B cell (primary cell): ENCODE data around the gene KIAA1217. TPM values are rescaled to one million over a fixed set of nuclear protein-coding genes. Genes with fewer than 3 reads are reported as not detected.
"Not testable (repeated sequence)": the region's sequence is repeated elsewhere in the genome, so short reads cannot be mapped to it uniquely, and the experiment has no call there.

Source experiments
- ATAC-seq: fragments of 200-7000 bp; cut with Tn5 transposase; one replicate; pipeline ENCODE4 v1.10.0; 2021; ENCODE audit warnings: low read depth, mild to moderate bottlenecking, moderate number of reproducible peaks, moderate library complexity
- CTCF ChIA-PET: fragments of 350-600 bp; sonication (Branson Sonifier 250); formaldehyde crosslinking; loops from one replicate; lab custom pipeline; 2021; ENCODE audit warnings: antibody characterized with exemption, inconsistent platforms; lab: Charles Lee
- POLR2A ChIA-PET: fragments of 350-600 bp; sonication (Branson Sonifier 250); formaldehyde crosslinking; loops from one replicate; lab custom pipeline; 2021; ENCODE audit warnings: antibody characterized with exemption; lab: Charles Lee
- DNase-seq: peaks from one replicate; pipeline ENCODE4 v3.0.0; 2013
- H2AFZ ChIP-seq: 2 replicates; pipeline ENCODE4 v1.6.1; 2012; ENCODE audit warnings: mild to moderate bottlenecking, low read depth, low read length; ENCODE audit not compliant: insufficient read depth, poor library complexity, severe bottlenecking
- H3K27ac ChIP-seq, 2 donors: 1 replicate in 1 of 2; 2 replicates in 1 of 2; pipeline ENCODE4 v1.5.1; 2012 to 2013; ENCODE audit warnings: low read length in 2 of 2, mild to moderate bottlenecking in 2 of 2, moderate library complexity in 1 of 2
- H3K27me3 ChIP-seq, 4 experiments: fragments of 200-600 bp in 1 of 4; sonication (generic) in 1 of 4; replicated peaks in 1 of 4; 1 replicate in 2 of 4; 2 replicates in 2 of 4; pipeline versions ENCODE4 v1.6.1 to v1.7.0; 2013 to 2016; ENCODE audit warnings: low read length in 3 of 4, mild to moderate bottlenecking in 2 of 4, mixed read lengths in 1 of 4, moderate library complexity in 1 of 4; ENCODE audit not compliant: insufficient read depth in 4 of 4, control insufficient read depth in 3 of 4; ENCODE audit errors: control extremely low read depth in 1 of 4
- H3K36me3 ChIP-seq, 2 experiments: replicated peaks in 1 of 2; 1 replicate in 1 of 2; 2 replicates in 1 of 2; pipeline versions ENCODE4 v1.6.1 to v1.7.1; 2013; ENCODE audit warnings: low read length in 1 of 2; ENCODE audit not compliant: insufficient read depth in 2 of 2, control insufficient read depth in 1 of 2; ENCODE audit errors: control extremely low read depth in 1 of 2, extremely low read depth in 1 of 2
- H3K4me1 ChIP-seq, 2 donors: fragments of 200-600 bp in 1 of 2; sonication (generic) in 1 of 2; 1 replicate in 1 of 2; 2 replicates in 1 of 2; pipeline versions ENCODE4 v1.5.1 to v1.6.1; 2013 to 2017; ENCODE audit warnings: low read length in 2 of 2; ENCODE audit not compliant: control insufficient read depth in 2 of 2, insufficient read depth in 2 of 2
- H3K4me2 ChIP-seq: replicated peaks from 2 replicates; pipeline ENCODE3; 2012; ENCODE audit warnings: mild to moderate bottlenecking, low read depth, low read length; ENCODE audit not compliant: poor library complexity, severe bottlenecking
- H3K4me3 ChIP-seq, 5 experiments: fragments of 200-600 bp in 1 of 5; sonication (generic) in 1 of 5; 1 replicate in 3 of 5; 2 replicates in 2 of 5; pipeline versions ENCODE4 v1.5.1 to v1.7.0; 2011 to 2016; ENCODE audit warnings: low read length in 4 of 5, mild to moderate bottlenecking in 4 of 5, low read depth in 2 of 5, control low read depth in 1 of 5, moderate library complexity in 1 of 5; ENCODE audit not compliant: insufficient read depth in 1 of 5; ENCODE audit errors: control extremely low read depth in 1 of 5, extremely low read depth in 1 of 5
- H3K79me2 ChIP-seq: fragments of 200-600 bp; sonication (generic); one replicate; pipeline ENCODE4 v1.6.0; 2016; ENCODE audit warnings: low read length; ENCODE audit not compliant: control insufficient read depth, insufficient read depth
- H3K9ac ChIP-seq: fragments of 200-600 bp; sonication (generic); 2 replicates; pipeline ENCODE4 v1.6.1; 2017; ENCODE audit warnings: mild to moderate bottlenecking, low read length, moderate library complexity
- H3K9me3 ChIP-seq, 3 donors: one replicate each; pipeline versions ENCODE4 v1.6.1 to v1.7.1; 2013; ENCODE audit warnings: low read length in 2 of 3; ENCODE audit not compliant: control insufficient read depth in 2 of 3, insufficient read depth in 1 of 3; ENCODE audit errors: control extremely low read depth in 1 of 3
- H4K20me1 ChIP-seq: 2 replicates; pipeline ENCODE4 v1.6.0; 2012; ENCODE audit warnings: mild to moderate bottlenecking, low read length; ENCODE audit not compliant: insufficient read depth, control insufficient read depth, poor library complexity, severe bottlenecking
- H3K27ac Mint-ChIP-seq: one replicate; pipeline ENCODE4 v1.8.0; 2021; ENCODE audit warnings: mixed read lengths
- H3K27me3 Mint-ChIP-seq: one replicate; pipeline ENCODE4 v1.8.0; 2021; ENCODE audit warnings: mixed read lengths
- H3K4me1 Mint-ChIP-seq: one replicate; pipeline ENCODE4 v1.8.0; 2021; ENCODE audit warnings: mixed read lengths
- H3K4me3 Mint-ChIP-seq: one replicate; pipeline ENCODE4 v1.8.0; 2021; ENCODE audit warnings: mixed read lengths
- H3K9me3 Mint-ChIP-seq: one replicate; pipeline ENCODE4 v1.8.0; 2022; ENCODE audit warnings: mixed read lengths; ENCODE audit not compliant: insufficient read depth
- CTCF ChIP-seq: fragments of 200-600 bp; IDR thresholded peaks from one replicate; pipeline ENCODE4 v1.8.0; 2022; ENCODE audit warnings: antibody characterized with exemption, mild to moderate bottlenecking
- EZH2 ChIP-seq: IDR thresholded peaks from 2 replicates; pipeline ENCODE4 v1.6.1; 2012; ENCODE audit warnings: borderline replicate concordance, low read depth, mild to moderate bottlenecking, moderate library complexity, low read length; ENCODE audit not compliant: insufficient read depth, poor library complexity, severe bottlenecking
- WGBS: methylation state at CpG from one replicate; pipeline ENCODE4 v1.1.5; 2013; ENCODE audit warnings: missing lambda C conversion rate; ENCODE audit not compliant: insufficient coverage; 5-methylcytosine and 5-hydroxymethylcytosine counted together
- intact Hi-C: fragments of 100-400 bp; cut with micrococcal nuclease; formaldehyde crosslinking; loops from one replicate; pipeline ENCODE4 v1.10.0; 2022
- polyA plus RNA-seq: library from polyadenylated mRNA; depleted of rRNA; stranded (reverse); fragments of >200 nt; gene quantifications from 2 replicates; pipeline ENCODE4 v1.2.3, GENCODE V29; 2012
- total RNA-seq, 2 donors: library from RNA; stranded (reverse); fragments of 120-200 nt in 1 of 2; gene quantifications; 1 replicate in 1 of 2; 2 replicates in 1 of 2; pipeline versions ENCODE4 v1.2.3 to v1.2.4, GENCODE V29; 2013 to 2022

The KIAA1217 gene
- total and polyA plus RNA-seq, 2 donors (not counting 1 experiment from before 2014, with no cell fraction given): 0.67 TPM; not detected in 1

- no peak overlapping the region for H3K4me2 ChIP-seq
- H3K79me2 ChIP-seq: no peaks in the 10 kb centered on the region
- Mint-ChIP-seq H3K4me1 (no peaks in the 10 kb centered on the region), H3K27ac (no peak overlapping the region), H3K4me3 (no peak overlapping the region), H3K9me3 (no peaks in the 10 kb centered on the region), H3K27me3 (no peaks in the 10 kb centered on the region)
- ATAC-seq (no peak), DNase-seq (no peak)
- H3K4me3 ChIP-seq: no peak overlapping the region
- ChIA-PET POLR2A (no interaction called here), CTCF (no interaction called here)
- H3K4me1 ChIP-seq: no peaks in the 10 kb centered on the region
- no peaks in the 10 kb centered on the region for H4K20me1 ChIP-seq
- H3K9ac ChIP-seq: no peak overlapping the region
- H2AFZ ChIP-seq: no peak overlapping the region
- no peaks in the 10 kb centered on the region for H3K27me3 ChIP-seq
- H3K36me3 ChIP-seq: no peaks in the 10 kb centered on the region
- H3K27ac ChIP-seq: no peak overlapping the region
- TF ChIP-seq EZH2 (no peak), CTCF (no peak)
- no peaks in the 10 kb centered on the region for H3K9me3 ChIP-seq
- intact Hi-C loops: no loop called here
Observed at GRCh38 chr10:24333736-24334135, 124.8 kb downstream of the KIAA1217 start.

GRCh38 chr10:24334279-24334939 lies 125.5 kb downstream of the KIAA1217 start:
- Histone ChIP-seq H3K4me3 (no peak overlapping the region), H3K4me2 (no peak overlapping the region), H3K27me3 (no peaks in the 10 kb centered on the region), H3K27ac (no peak overlapping the region), H3K79me2 (no peaks in the 10 kb centered on the region), H3K9me3 (no peaks in the 10 kb centered on the region), H2AFZ (no peak overlapping the region), H3K4me1 (no peaks in the 10 kb centered on the region), H3K9ac (no peak overlapping the region), H3K36me3 (no peaks in the 10 kb centered on the region), H4K20me1 (no peaks in the 10 kb centered on the region)
- no peaks in the 10 kb centered on the region for H3K4me1 Mint-ChIP-seq
- WGBS: no CpG with 5 or more reads among the region's 1 CpG
- H3K9me3 Mint-ChIP-seq: no peaks in the 10 kb centered on the region
- ATAC-seq: no peak
- DNase-seq: no peak
- H3K27me3 Mint-ChIP-seq: no peaks in the 10 kb centered on the region
- no peak for TF ChIP-seq EZH2
- TF ChIP-seq CTCF: no peak
- CTCF ChIA-PET: no interaction called here
- no peak overlapping the region for H3K27ac Mint-ChIP-seq
- intact Hi-C loops: no loop called here
- POLR2A ChIA-PET: no interaction called here
- H3K4me3 Mint-ChIP-seq: no peak overlapping the region

- H3K9ac ChIP-seq, H3K27me3 Mint-ChIP-seq, H3K4me2 ChIP-seq, H3K4me1 ChIP-seq, H3K36me3 ChIP-seq, ATAC-seq, CTCF ChIA-PET, POLR2A ChIA-PET, H3K4me3 ChIP-seq, H3K27me3 ChIP-seq, H2AFZ ChIP-seq, H3K79me2 ChIP-seq, H3K4me3 Mint-ChIP-seq, H3K27ac Mint-ChIP-seq, intact Hi-C loops, H3K4me1 Mint-ChIP-seq, DNase-seq, H3K27ac ChIP-seq, H4K20me1 ChIP-seq, H3K9me3 Mint-ChIP-seq, H3K9me3 ChIP-seq: not testable (repeated sequence)
- 87% methylated on average over 7 of the region's 7 CpGs for WGBS
Observed at GRCh38 chr10:24337723-24338122, 128.8 kb downstream of the KIAA1217 start.
